Measurements from ENCODE around the gene PCNT.

The PCNT gene

GRCh38 chr21:46322351-46323226, 1.4 kb upstream of the PCNT start:
- Histone ChIP-seq H3K4me3 (ENCODE audit: low read length) (peak overlapping the region; percentile 100), H3K27me3 (ENCODE audit: insufficient read depth, low read length) (no peaks in the 10 kb centered on the region), H3K27ac (ENCODE audit: low read depth, low read length) (peak overlapping the region; percentile 96), H3K36me3 (ENCODE audit: insufficient read depth, low read length) (peaks cover 23% of the 10 kb centered on the region), H3K4me1 (ENCODE audit: insufficient read depth, low read length) (peaks cover 22% of the 10 kb centered on the region), H3K9me3 (ENCODE audit: insufficient read depth, low read depth, low read length) (no peaks in the 10 kb centered on the region), H3K9ac (ENCODE audit: low read depth, low read length) (peak overlapping the region; percentile 96)
- 5% methylated on average over 50 of the region's 50 CpGs for WGBS

- H3K36me3 ChIP-seq (ENCODE audit: insufficient read depth, low read length) = peaks cover 30% of the 10 kb centered on the region
- peaks cover 22% of the 10 kb centered on the region for H3K4me1 ChIP-seq (ENCODE audit: insufficient read depth, low read length)
- under 1% methylated on average over 34 of the region's 34 CpGs for WGBS
- H3K9ac ChIP-seq (ENCODE audit: low read depth, low read length) = peak overlapping the region; percentile 96
- H3K4me3 ChIP-seq (ENCODE audit: low read length) = peak overlapping the region; percentile 100
- no peaks in the 10 kb centered on the region for H3K9me3 ChIP-seq (ENCODE audit: insufficient read depth, low read depth, low read length)
- H3K27me3 ChIP-seq (ENCODE audit: insufficient read depth, low read length) = no peaks in the 10 kb centered on the region
- H3K27ac ChIP-seq (ENCODE audit: low read depth, low read length) = peak overlapping the region; percentile 96
Observed at GRCh38 chr21:46323227-46323709, 688 bp upstream of the PCNT start.

DNA sequence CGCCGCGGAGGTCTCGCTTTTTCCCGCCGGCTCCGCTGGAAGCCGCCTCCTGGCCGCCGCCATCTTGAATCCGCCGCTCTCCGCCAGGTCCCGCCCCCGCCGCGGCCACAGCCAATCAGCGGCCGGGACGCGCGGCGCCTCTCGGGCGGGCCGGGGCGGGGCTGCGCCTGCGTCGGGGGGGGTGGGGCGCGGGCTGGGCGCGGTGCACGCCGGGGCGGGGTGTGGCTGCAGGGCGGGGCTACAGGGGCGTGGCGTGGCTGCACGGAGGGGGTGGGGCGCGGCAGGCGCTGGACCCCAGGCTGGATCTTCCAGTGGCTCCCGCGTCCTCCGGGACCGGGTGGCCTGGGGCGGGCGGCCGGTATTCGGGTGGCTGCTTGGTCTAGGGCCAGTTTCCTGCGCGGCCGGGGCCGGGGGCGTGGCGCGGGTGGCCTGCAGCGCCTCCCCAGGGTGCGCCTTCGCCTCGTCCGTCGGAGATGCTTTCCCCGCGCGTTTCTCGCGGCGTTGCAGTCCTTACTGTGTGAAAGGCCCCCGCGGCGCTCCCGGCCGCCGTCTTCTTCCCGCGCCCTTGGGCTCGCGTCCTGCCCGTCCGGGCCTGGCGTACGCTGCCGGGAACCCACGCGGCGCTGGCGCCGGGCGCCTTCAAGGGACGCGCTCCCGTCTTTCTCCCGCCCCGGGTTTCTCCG, 575 bp downstream of the PCNT start:
- no peaks in the 10 kb centered on the region for H3K9me3 ChIP-seq (ENCODE audit: insufficient read depth, low read depth, low read length)
- H3K36me3 ChIP-seq (ENCODE audit: insufficient read depth, low read length) = peaks cover 40% of the 10 kb centered on the region
- H3K27ac ChIP-seq (ENCODE audit: low read depth, low read length) = peak overlapping the region; percentile 100
- peaks cover 22% of the 10 kb centered on the region for H3K4me1 ChIP-seq (ENCODE audit: insufficient read depth, low read length)
- H3K4me3 ChIP-seq (ENCODE audit: low read length) = peak overlapping the region; percentile 100
- peak overlapping the region; percentile 99 for H3K9ac ChIP-seq (ENCODE audit: low read depth, low read length)
- no peaks in the 10 kb centered on the region for H3K27me3 ChIP-seq (ENCODE audit: insufficient read depth, low read length)
- under 1% methylated on average over 98 of the region's 98 CpGs for WGBS

DNA sequence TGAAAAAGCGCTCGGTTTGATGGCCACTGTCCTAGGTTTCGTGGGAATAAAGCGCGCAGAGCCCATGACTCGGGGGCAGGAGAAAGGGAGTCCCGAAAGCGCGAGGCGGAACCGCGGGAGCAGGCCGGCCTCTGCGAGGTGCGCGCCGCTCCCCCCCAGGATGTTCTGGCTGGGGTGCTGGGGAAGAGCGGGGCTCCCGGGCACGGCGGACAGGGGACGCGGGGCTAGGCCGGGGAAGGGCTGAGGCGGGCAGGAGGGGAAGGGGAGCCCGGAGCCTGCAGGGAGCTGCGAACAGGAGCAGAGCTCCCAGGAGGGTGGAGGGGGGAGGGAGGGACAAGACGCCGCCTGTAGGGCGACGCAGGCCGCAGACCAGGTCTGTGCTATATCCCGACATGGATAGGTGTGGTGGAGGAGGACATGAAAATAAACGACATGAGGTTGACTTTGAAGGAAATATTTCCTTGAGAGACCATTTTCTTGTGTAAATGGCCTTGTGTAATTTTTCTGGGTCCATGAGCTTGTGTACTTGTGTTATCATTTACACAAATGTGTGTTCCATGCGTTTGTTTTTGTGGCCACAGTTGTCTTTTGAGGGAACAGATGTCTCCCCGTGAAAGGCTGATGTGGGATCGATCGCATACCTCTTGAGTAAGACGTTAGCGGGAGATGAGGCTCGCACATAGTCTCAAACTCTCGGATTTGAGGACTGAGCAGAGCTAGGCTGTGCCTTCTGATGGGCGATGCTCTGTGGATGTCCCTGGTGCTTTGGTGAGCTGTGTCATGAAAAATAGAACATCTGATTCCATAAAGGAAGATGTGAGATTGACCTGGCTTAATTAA, 1.3 kb downstream of the PCNT start:
- Histone ChIP-seq H3K27ac (ENCODE audit: low read depth, low read length) (peak overlapping the region; percentile 68), H3K27me3 (ENCODE audit: insufficient read depth, low read length) (no peaks in the 10 kb centered on the region), H3K4me1 (ENCODE audit: insufficient read depth, low read length) (peaks cover 22% of the 10 kb centered on the region), H3K9ac (ENCODE audit: low read depth, low read length) (peak overlapping the region; percentile 91), H3K9me3 (ENCODE audit: insufficient read depth, low read depth, low read length) (no peaks in the 10 kb centered on the region), H3K36me3 (ENCODE audit: insufficient read depth, low read length) (peaks cover 48% of the 10 kb centered on the region), H3K4me3 (ENCODE audit: low read length) (peak overlapping the region; percentile 90)
- WGBS = 9% methylated on average over 43 of the region's 43 CpGs

DNA sequence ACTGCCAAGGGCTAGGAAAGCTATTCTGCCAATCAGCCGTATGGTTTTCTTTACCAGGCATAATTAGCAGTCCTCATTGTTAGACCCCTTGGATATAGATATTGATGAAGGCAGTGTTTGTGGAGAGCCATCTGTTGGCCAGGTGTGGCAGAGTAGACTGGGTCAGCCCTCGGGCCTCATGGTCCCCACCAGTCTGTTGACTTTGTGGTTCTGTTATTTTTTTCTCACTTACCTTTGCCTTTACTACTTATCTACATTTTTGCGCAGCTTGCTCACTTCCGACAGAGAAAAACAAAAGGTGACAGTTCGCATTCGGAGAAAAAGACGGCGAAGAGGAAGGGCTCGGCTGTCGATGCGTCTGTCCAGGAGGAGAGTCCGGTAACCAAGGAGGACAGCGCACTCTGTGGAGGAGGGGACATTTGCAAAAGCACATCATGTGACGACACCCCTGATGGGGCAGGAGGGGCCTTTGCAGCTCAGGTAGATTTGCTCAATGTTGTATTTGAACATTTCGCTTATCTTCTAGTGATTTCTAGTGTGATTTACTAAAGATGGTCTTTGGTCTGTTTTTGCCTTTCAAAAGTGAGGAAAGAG, 2.3 kb downstream of the PCNT start:
- peak overlapping the region; percentile 90; the same call in 1 of the 2 replicates for H3K4me3 ChIP-seq (ENCODE audit: low read length)
- no peak overlapping the region for H3K27ac ChIP-seq (ENCODE audit: low read depth, low read length)
- H3K9ac ChIP-seq (ENCODE audit: low read depth, low read length) = no peak overlapping the region
- H3K9me3 ChIP-seq (ENCODE audit: insufficient read depth, low read depth, low read length) = no peaks in the 10 kb centered on the region
- peaks cover 20% of the 10 kb centered on the region for H3K4me1 ChIP-seq (ENCODE audit: insufficient read depth, low read length)
- WGBS = 90% methylated on average over 15 of the region's 15 CpGs
- no peaks in the 10 kb centered on the region for H3K27me3 ChIP-seq (ENCODE audit: insufficient read depth, low read length)
- peaks cover 50% of the 10 kb centered on the region for H3K36me3 ChIP-seq (ENCODE audit: insufficient read depth, low read length)

GRCh38 chr21:46327711-46328110, 3.8 kb downstream of the PCNT start:
- peaks cover 11% of the 10 kb centered on the region for H3K4me1 ChIP-seq (ENCODE audit: insufficient read depth, low read length)
- WGBS = 93% methylated on average over 4 of the region's 4 CpGs
- no peak overlapping the region for H3K9ac ChIP-seq (ENCODE audit: low read depth, low read length)
- no peaks in the 10 kb centered on the region for H3K27me3 ChIP-seq (ENCODE audit: insufficient read depth, low read length)
- peaks cover 55% of the 10 kb centered on the region for H3K36me3 ChIP-seq (ENCODE audit: insufficient read depth, low read length)
- no peak overlapping the region for H3K27ac ChIP-seq (ENCODE audit: low read depth, low read length)
- H3K9me3 ChIP-seq (ENCODE audit: insufficient read depth, low read depth, low read length) = no peaks in the 10 kb centered on the region
- H3K4me3 ChIP-seq (ENCODE audit: low read length) = no peak overlapping the region

GRCh38 chr21:46328151-46328550, 4.2 kb downstream of the PCNT start:
- Histone ChIP-seq H3K27ac (ENCODE audit: low read depth, low read length) (no peak overlapping the region), H3K36me3 (ENCODE audit: insufficient read depth, low read length) (peaks cover 55% of the 10 kb centered on the region), H3K9me3 (ENCODE audit: insufficient read depth, low read depth, low read length) (no peaks in the 10 kb centered on the region), H3K27me3 (ENCODE audit: insufficient read depth, low read length) (no peaks in the 10 kb centered on the region), H3K9ac (ENCODE audit: low read depth, low read length) (no peak overlapping the region), H3K4me1 (ENCODE audit: insufficient read depth, low read length) (peaks cover 11% of the 10 kb centered on the region), H3K4me3 (ENCODE audit: low read length) (no peak overlapping the region)
- 82% methylated on average over 5 of the region's 5 CpGs for WGBS

DNA sequence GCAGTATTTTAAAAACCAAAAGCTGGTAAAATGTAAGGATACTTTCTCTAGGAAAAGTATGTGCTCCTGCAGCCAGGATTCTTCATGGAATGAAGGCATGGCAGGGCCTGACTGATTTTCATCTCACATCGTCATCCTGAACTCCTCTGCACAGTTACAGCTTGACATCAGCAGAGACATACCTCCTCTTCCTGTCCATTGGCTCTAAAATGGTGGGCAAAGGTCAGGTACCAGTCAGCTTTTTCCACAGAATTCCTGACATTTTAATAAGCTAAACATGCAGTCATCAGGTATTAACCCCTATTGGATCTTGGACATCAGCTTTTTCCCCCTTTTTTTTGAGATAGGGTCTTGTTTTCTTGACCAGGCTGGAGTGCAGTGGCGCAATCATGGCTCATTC, 5.8 kb downstream of the PCNT start:
- H3K4me1 ChIP-seq (ENCODE audit: insufficient read depth, low read length) = peaks cover 11% of the 10 kb centered on the region
- H3K27ac ChIP-seq (ENCODE audit: low read depth, low read length) = no peak overlapping the region
- H3K9me3 ChIP-seq (ENCODE audit: insufficient read depth, low read depth, low read length) = no peaks in the 10 kb centered on the region
- H3K27me3 ChIP-seq (ENCODE audit: insufficient read depth, low read length) = no peaks in the 10 kb centered on the region
- peaks cover 63% of the 10 kb centered on the region for H3K36me3 ChIP-seq (ENCODE audit: insufficient read depth, low read length)
- no peak overlapping the region for H3K4me3 ChIP-seq (ENCODE audit: low read length)
- WGBS = 92% methylated on average over 2 of the region's 2 CpGs
- no peak overlapping the region for H3K9ac ChIP-seq (ENCODE audit: low read depth, low read length)

GRCh38 chr21:46334351-46335140, 10.6 kb downstream of the PCNT start:
- Histone ChIP-seq H3K4me1 (ENCODE audit: insufficient read depth, low read length) (no peaks in the 10 kb centered on the region), H3K9me3 (ENCODE audit: insufficient read depth, low read depth, low read length) (no peaks in the 10 kb centered on the region), H3K27me3 (ENCODE audit: insufficient read depth, low read length) (no peaks in the 10 kb centered on the region), H3K27ac (ENCODE audit: low read depth, low read length) (no peak overlapping the region), H3K9ac (ENCODE audit: low read depth, low read length) (no peak overlapping the region), H3K4me3 (ENCODE audit: low read length) (no peak overlapping the region), H3K36me3 (ENCODE audit: insufficient read depth, low read length) (peaks cover 82% of the 10 kb centered on the region)
- 96% methylated on average over 12 of the region's 12 CpGs for WGBS

- Histone ChIP-seq H3K9me3 (ENCODE audit: insufficient read depth, low read depth, low read length) (no peaks in the 10 kb centered on the region), H3K27ac (ENCODE audit: low read depth, low read length) (no peak overlapping the region), H3K9ac (ENCODE audit: low read depth, low read length) (no peak overlapping the region), H3K36me3 (ENCODE audit: insufficient read depth, low read length) (peaks cover 69% of the 10 kb centered on the region), H3K4me3 (ENCODE audit: low read length) (no peak overlapping the region), H3K4me1 (ENCODE audit: insufficient read depth, low read length) (no peaks in the 10 kb centered on the region), H3K27me3 (ENCODE audit: insufficient read depth, low read length) (no peaks in the 10 kb centered on the region)
- 92% methylated on average over 3 of the region's 3 CpGs for WGBS
Observed at GRCh38 chr21:46336603-46337002, 12.6 kb downstream of the PCNT start.

Measured in HUES64 (cell line).